ENCODE data around the gene IL17RE. TPM values are rescaled to one million over a fixed set of nuclear protein-coding genes. Genes with fewer than 3 reads are reported as not detected.
"Not testable (repeated sequence)": the region's sequence is repeated elsewhere in the genome, so short reads cannot be mapped to it uniquely, and the experiment has no call there.

The IL17RE gene
- polyA plus RNA-seq, 4 donors: 10.3 to 20.3 (median 12.1) TPM

- DNase-seq (ENCODE audit: low read depth in 4 of 4, low spot score in 2 of 4): not testable (repeated sequence)
Observed at GRCh38 chr3:9900965-9901415, 1.7 kb upstream of the IL17RE start.

- DNase-seq (ENCODE audit: low read depth in 4 of 4, low spot score in 2 of 4): no peak
Observed at GRCh38 chr3:9901967-9902366, 681 bp upstream of the IL17RE start.

- no peak for DNase-seq (ENCODE audit: low read depth in 4 of 4, low spot score in 2 of 4)
Observed at GRCh38 chr3:9903238-9903624, 583 bp downstream of the IL17RE start.

- DNase-seq (ENCODE audit: low read depth in 4 of 4, low spot score in 2 of 4): no peak
Observed at GRCh38 chr3:9903904-9904303, 1.3 kb downstream of the IL17RE start.

- DNase-seq (ENCODE audit: low read depth in 4 of 4, low spot score in 2 of 4): no peak
Observed at GRCh38 chr3:9906480-9906879, 3.8 kb downstream of the IL17RE start.

- DNase-seq (ENCODE audit: low read depth in 4 of 4, low spot score in 2 of 4): no peak
Observed at GRCh38 chr3:9908286-9908685, 5.6 kb downstream of the IL17RE start.

GRCh38 chr3:9909221-9910013 lies 6.8 kb downstream of the IL17RE start:
- DNase-seq (ENCODE audit: low read depth in 4 of 4, low spot score in 2 of 4): no peak

- DNase-seq (ENCODE audit: low read depth in 4 of 4, low spot score in 2 of 4): no peak
Observed at GRCh38 chr3:9911863-9912262, 9.2 kb downstream of the IL17RE start.

- no peak for DNase-seq (ENCODE audit: low read depth in 4 of 4, low spot score in 2 of 4)
Observed at GRCh38 chr3:9912294-9912935, 9.8 kb downstream of the IL17RE start.

- DNase-seq (ENCODE audit: low read depth in 4 of 4, low spot score in 2 of 4): no peak
Observed at GRCh38 chr3:9913601-9914000, 11.0 kb downstream of the IL17RE start.

- no peak for DNase-seq (ENCODE audit: low read depth in 4 of 4, low spot score in 2 of 4)
Observed at GRCh38 chr3:9914011-9914410, 11.4 kb downstream of the IL17RE start.

- no peak for DNase-seq (ENCODE audit: low read depth in 4 of 4, low spot score in 2 of 4)
Observed at GRCh38 chr3:9914559-9915253, 12.1 kb downstream of the IL17RE start.

GRCh38 chr3:9915254-9916141 lies 12.8 kb downstream of the IL17RE start:
- peak in 3 of 4 donors; percentile 53 to 58 (median 53) for DNase-seq (ENCODE audit: low read depth in 4 of 4, low spot score in 2 of 4)

GRCh38 chr3:9916346-9916733 lies 13.7 kb downstream of the IL17RE start:
- DNase-seq (ENCODE audit: low read depth in 4 of 4, low spot score in 2 of 4): no peak

GRCh38 chr3:9916734-9917680 lies 14.4 kb downstream of the IL17RE start, which contains the start of gene IL17RC:
Gene IL17RC (plus strand): TSS chr3:9917098. CDS start chr3:9917316, 218 bp downstream.
- DNase-seq (ENCODE audit: low read depth in 4 of 4, low spot score in 2 of 4): peak in 3 of 4 donors; percentile 42 to 62 (median 48)

- no peak for DNase-seq (ENCODE audit: low read depth in 4 of 4, low spot score in 2 of 4)
Observed at GRCh38 chr3:9917820-9918219, 15.2 kb downstream of the IL17RE start.

GRCh38 chr3:9918261-9919038 lies 15.8 kb downstream of the IL17RE start:
- no peak for DNase-seq (ENCODE audit: low read depth in 4 of 4, low spot score in 2 of 4)

GRCh38 chr3:9928158-9928557 lies 25.5 kb downstream of the IL17RE start:
- DNase-seq (ENCODE audit: low read depth in 4 of 4, low spot score in 2 of 4): no peak
